BE2C (cell line): Measurements from ENCODE around the gene NQO2.

Experiments
- DNase-seq: peaks from one replicate; pipeline ENCODE4 v3.0.0-alpha.2; 2020
- H3K27me3 ChIP-seq: fragments of 250-450 bp; sonication (Bioruptor Pico); 2 replicates; pipeline ENCODE4 v1.5.1; 2020; ENCODE audit warnings: mild to moderate bottlenecking
- H3K36me3 ChIP-seq: fragments of 250-450 bp; sonication (Bioruptor Pico); 2 replicates; pipeline ENCODE4 v1.5.1; 2020; ENCODE audit warnings: mild to moderate bottlenecking
- H3K4me1 ChIP-seq: fragments of 250-450 bp; sonication (Bioruptor Pico); 2 replicates; pipeline ENCODE4 v1.5.1; 2020
- H3K4me3 ChIP-seq: 2 replicates; pipeline ENCODE4 v1.5.1; 2011; ENCODE audit warnings: low read depth, low read length
- H3K9me3 ChIP-seq: fragments of 250-450 bp; sonication (Bioruptor Pico); 2 replicates; pipeline ENCODE4 v1.5.1; 2020
- CTCF ChIP-seq: IDR thresholded peaks from 2 replicates; pipeline ENCODE4 v1.5.1; 2012; ENCODE audit warnings: mild to moderate bottlenecking, low read depth, low read length

NQO2 gene

GRCh38 chr6:2960935-2961334, 38.8 kb upstream of the NQO2 start:
- no peak for TF ChIP-seq CTCF
- Histone ChIP-seq H3K36me3 (no peaks in the 10 kb centered on the region), H3K4me3 (no peak overlapping the region)

GRCh38 chr6:2961506-2961905, 38.2 kb upstream of the NQO2 start:
- H3K4me3 ChIP-seq = no peak overlapping the region
- H3K4me1 ChIP-seq = no peaks in the 10 kb centered on the region; the same call in 1 of the 2 replicates
- no peaks in the 10 kb centered on the region for H3K9me3 ChIP-seq
- no peaks in the 10 kb centered on the region for H3K27me3 ChIP-seq
- no peak for DNase-seq
- TF ChIP-seq CTCF = no peak
- no peaks in the 10 kb centered on the region for H3K36me3 ChIP-seq

More at GRCh38 chr6:2960935-2961334, 38.8 kb upstream of the NQO2 start:
- no peaks in the 10 kb centered on the region for H3K27me3 ChIP-seq
- H3K4me1 ChIP-seq = no peaks in the 10 kb centered on the region; the same call in 1 of the 2 replicates
- DNase-seq = no peak
- no peaks in the 10 kb centered on the region for H3K9me3 ChIP-seq

- Histone ChIP-seq H3K4me1 (no peaks in the 10 kb centered on the region; the same call in 1 of the 2 replicates), H3K9me3 (no peaks in the 10 kb centered on the region), H3K4me3 (no peak overlapping the region), H3K27me3 (no peaks in the 10 kb centered on the region), H3K36me3 (no peaks in the 10 kb centered on the region)
- TF ChIP-seq CTCF = no peak
- no peak for DNase-seq
These were observed 37.7 kb upstream of the NQO2 start for GRCh38 chr6:2962004-2962403.

- Histone ChIP-seq H3K4me3 (no peak overlapping the region), H3K9me3 (no peaks in the 10 kb centered on the region), H3K27me3 (no peaks in the 10 kb centered on the region), H3K4me1 (no peaks in the 10 kb centered on the region; the same call in 1 of the 2 replicates), H3K36me3 (no peaks in the 10 kb centered on the region)
- TF ChIP-seq CTCF = no peak
- DNase-seq = no peak
These were observed 37.1 kb upstream of the NQO2 start for GRCh38 chr6:2962636-2963035.

- Histone ChIP-seq H3K36me3 (no peaks in the 10 kb centered on the region), H3K27me3 (no peaks in the 10 kb centered on the region), H3K4me3 (no peak overlapping the region), H3K4me1 (no peaks in the 10 kb centered on the region; the same call in 1 of the 2 replicates), H3K9me3 (no peaks in the 10 kb centered on the region; the same call in 1 of the 2 replicates)
- no peak for DNase-seq
- TF ChIP-seq CTCF = no peak
These were observed 35.9 kb upstream of the NQO2 start for GRCh38 chr6:2963756-2964155.

- H3K9me3 ChIP-seq = no peaks in the 10 kb centered on the region; the same call in 1 of the 2 replicates
- H3K36me3 ChIP-seq = no peaks in the 10 kb centered on the region
- no peak overlapping the region for H3K4me3 ChIP-seq
- DNase-seq = no peak
- no peak for TF ChIP-seq CTCF
- H3K4me1 ChIP-seq = no peaks in the 10 kb centered on the region; the same call in 1 of the 2 replicates
- H3K27me3 ChIP-seq = no peaks in the 10 kb centered on the region
These were observed 34.7 kb upstream of the NQO2 start for GRCh38 chr6:2964793-2965505.
